Fibroblast of lung (primary cell): Measurements from ENCODE around the gene CCDC51.

ENCODE experiments used
- CTCF ChIP-seq, 2 donors: IDR thresholded peaks in 1 of 2; conservative IDR thresholded peaks in 1 of 2; 1 replicate in 1 of 2; 2 replicates in 1 of 2; pipeline ENCODE4 v1.5.1; 2011 to 2012; ENCODE audit warnings: low read length in 2 of 2, control low read depth in 1 of 2, inconsistent platforms in 1 of 2, low read depth in 1 of 2, mild to moderate bottlenecking in 1 of 2
- EZH2 ChIP-seq: IDR thresholded peaks from 2 replicates; pipeline ENCODE4 v1.5.1; 2012; ENCODE audit warnings: low read length, control low read depth, mild to moderate bottlenecking; ENCODE audit errors: missing control alignments

- TF ChIP-seq CTCF (conservative IDR thresholded peaks at IDR 0.05 in 1 of 2, IDR thresholded peaks at IDR 0.05 in 1 of 2; ENCODE audit: low read depth in 1 of 2, low read length in 2 of 2): no peak
- TF ChIP-seq EZH2: no peak
Measured at GRCh38 chr3:48411041-48411588, 28.8 kb downstream of the CCDC51 start.
